PC-9 (cell line): ENCODE results near the gene TTC39C. TPM values are rescaled to one million over a fixed set of nuclear protein-coding genes. Genes with fewer than 3 reads are reported as not detected.

Experiments
- BruUV-seq: library from RNA; stranded (reverse); fragments of 400-500 nt; replicated peaks from 2 replicates; lab custom pipeline; 2021; lab: Mats Ljungman, UMichigan
- CTCF ChIA-PET: fragments of 300-600 bp; sonication (Branson Sonifier 250); formaldehyde crosslinking; loops from one replicate; lab custom pipeline; 2022; ENCODE audit warnings: antibody characterized with exemption; lab: Charles Lee
- POLR2A ChIA-PET: fragments of 300-600 bp; sonication (Branson Sonifier 250); formaldehyde crosslinking; loops from one replicate; lab custom pipeline; 2022; ENCODE audit warnings: antibody characterized with exemption; ENCODE audit not compliant: unreplicated experiment; lab: Charles Lee
- DNase-seq, 2 experiments: peaks; one replicate each; pipeline versions ENCODE4 v3.0.0 to v3.0.0-alpha.2; 2015 to 2022; ENCODE audit warnings: mixed read lengths in 1 of 2
- H2AFZ ChIP-seq: fragments of 200-600 bp; sonication (generic); 2 replicates; pipeline ENCODE4 v1.8.1; 2017; ENCODE audit warnings: antibody characterized with exemption
- H3F3A ChIP-seq: fragments of 200-600 bp; sonication (generic); 2 replicates; pipeline ENCODE4 v1.8.1; 2017; ENCODE audit warnings: antibody characterized with exemption, mild to moderate bottlenecking, low read depth; ENCODE audit not compliant: insufficient read depth
- H3K27ac ChIP-seq: fragments of 200-600 bp; sonication (generic); 2 replicates; pipeline ENCODE4 v1.6.1; 2016; ENCODE audit warnings: mixed run types
- H3K27me3 ChIP-seq: fragments of 200-600 bp; sonication (generic); 2 replicates; pipeline ENCODE4 v1.6.1; 2016; ENCODE audit warnings: low read depth, mixed run types; ENCODE audit not compliant: insufficient read depth
- H3K36me3 ChIP-seq: fragments of 200-600 bp; sonication (generic); 2 replicates; pipeline ENCODE4 v1.6.1; 2016; ENCODE audit warnings: low read depth, mixed run types
- H3K4me1 ChIP-seq: fragments of 200-600 bp; sonication (generic); replicated peaks from 2 replicates; pipeline ENCODE4 v1.6.1; 2016; ENCODE audit warnings: mixed run types; ENCODE audit not compliant: insufficient read depth
- H3K4me2 ChIP-seq: fragments of 200-600 bp; sonication (generic); 2 replicates; pipeline ENCODE4 v1.6.1; 2017; ENCODE audit warnings: mixed run types
- H3K4me3 ChIP-seq: fragments of 200-600 bp; sonication (generic); 2 replicates; pipeline ENCODE4 v1.6.1; 2016; ENCODE audit warnings: mixed run types
- H3K79me2 ChIP-seq: fragments of 200-600 bp; sonication (generic); 2 replicates; pipeline ENCODE4 v1.6.1; 2017; ENCODE audit warnings: low read depth, mixed run types
- H3K9me2 ChIP-seq: fragments of 200-600 bp; sonication (generic); 2 replicates; pipeline ENCODE4 v1.8.1; 2017; ENCODE audit warnings: mild to moderate bottlenecking; ENCODE audit not compliant: insufficient read depth
- H3K9me3 ChIP-seq: fragments of 200-600 bp; sonication (generic); 2 replicates; pipeline ENCODE4 v1.8.1; 2016; ENCODE audit warnings: low read depth; ENCODE audit not compliant: insufficient read depth
- H4K20me1 ChIP-seq: fragments of 200-600 bp; sonication (generic); 2 replicates; pipeline ENCODE4 v1.8.1; 2017; ENCODE audit not compliant: insufficient read depth
- CTCF ChIP-seq: fragments of 200-600 bp; sonication (generic); conservative IDR thresholded peaks from 2 replicates; pipeline ENCODE4 v1.6.1; 2017; ENCODE audit warnings: mixed run types, antibody characterized with exemption, mild to moderate bottlenecking, moderate library complexity
- EZH2 ChIP-seq: fragments of 200-600 bp; sonication (generic); IDR thresholded peaks from 2 replicates; pipeline ENCODE4 v1.8.0; 2017; ENCODE audit warnings: antibody characterized with exemption, low read depth
- intact Hi-C: fragments of 100-400 bp; cut with micrococcal nuclease; formaldehyde crosslinking; loops from one replicate; pipeline ENCODE4 v1.10.0; 2022; ENCODE audit not compliant: unreplicated experiment
- total RNA-seq: library from RNA; stranded (reverse); gene quantifications from 2 replicates; pipeline ENCODE4 v1.2.3, GENCODE V29; 2021

TTC39C gene
- total RNA-seq, 1 experiment from 2014 or later, result 15.3 TPM

GRCh38 chr18:24111936-24112335, 97.4 kb downstream of the TTC39C start:
- Histone ChIP-seq H3K27me3 (no peaks in the 10 kb centered on the region), H3K79me2 (no peaks in the 10 kb centered on the region), H3K27ac (no peak overlapping the region), H3K36me3 (no peaks in the 10 kb centered on the region), H4K20me1 (no peaks in the 10 kb centered on the region), H2AFZ (no peak overlapping the region), H3F3A (no peaks in the 10 kb centered on the region), H3K4me3 (no peak overlapping the region), H3K9me3 (no peaks in the 10 kb centered on the region), H3K9me2 (no peaks in the 10 kb centered on the region), H3K4me1 (peaks cover 22% of the 10 kb centered on the region), H3K4me2 (no peak overlapping the region)
- intact Hi-C loops, result loop anchor here (10.0 kb wide), 1 partner anchor 87 kb away; no protein-coding TSS in a partner anchor
- DNase-seq, result no peak
- CTCF ChIA-PET, result no interaction called here
- no TSS peak for BruUV-seq
- POLR2A ChIA-PET, result no interaction called here
- TF ChIP-seq CTCF, result no peak
- no peak for TF ChIP-seq EZH2

DNA sequence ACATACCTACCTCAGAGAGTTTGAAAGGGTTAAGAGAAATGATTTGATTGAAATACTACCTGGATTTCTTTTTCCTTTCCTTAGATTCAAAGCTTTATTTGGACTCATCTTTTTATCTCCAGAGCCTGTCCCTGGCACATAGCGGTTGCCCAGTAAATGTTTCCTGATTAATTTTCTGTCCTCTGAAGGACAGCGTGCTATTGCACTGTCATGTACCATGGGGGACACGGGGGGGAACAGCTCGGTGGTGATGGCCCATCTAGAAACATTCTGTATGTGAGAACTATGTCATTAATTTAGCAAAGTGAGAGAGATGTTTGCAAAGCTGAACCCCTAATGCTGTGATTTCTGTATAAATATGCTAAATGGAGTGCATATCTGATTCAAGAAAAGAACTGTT, 97.9 kb downstream of the TTC39C start:
- H3K4me2 ChIP-seq, result peak overlapping the region; percentile 76

GRCh38 chr18:24112874-24113615, 98.5 kb downstream of the TTC39C start:
- POLR2A ChIA-PET, result interaction anchor here (0.6 kb wide), 1 partner anchor 37 kb away, joined by 3 read pairs; no protein-coding TSS in a partner anchor
- no TSS peak for BruUV-seq

More for the DNA sequence above, 97.9 kb downstream of the TTC39C start:
- ChIA-PET CTCF (no interaction called here), POLR2A (no interaction called here)
- Histone ChIP-seq H3K9me3 (no peaks in the 10 kb centered on the region), H2AFZ (no peak overlapping the region), H3K79me2 (no peaks in the 10 kb centered on the region), H3F3A (no peaks in the 10 kb centered on the region), H3K9me2 (no peaks in the 10 kb centered on the region), H3K36me3 (no peaks in the 10 kb centered on the region), H3K4me3 (no peak overlapping the region), H3K27me3 (no peaks in the 10 kb centered on the region), H3K27ac (peak overlapping the region; percentile 28; the same call in 1 of the 2 replicates), H3K4me1 (peaks cover 22% of the 10 kb centered on the region), H4K20me1 (no peaks in the 10 kb centered on the region)
- BruUV-seq, result no TSS peak
- no peak for DNase-seq
- TF ChIP-seq EZH2 (no peak), CTCF (no peak)
- intact Hi-C loops, result loop anchor here (10.0 kb wide), 1 partner anchor 88 kb away; no protein-coding TSS in a partner anchor

More at GRCh38 chr18:24112874-24113615, 98.5 kb downstream of the TTC39C start:
- Histone ChIP-seq H3K27ac (peak overlapping the region; percentile 28; the same call in 1 of the 2 replicates), H4K20me1 (no peaks in the 10 kb centered on the region), H3K9me2 (no peaks in the 10 kb centered on the region), H2AFZ (no peak overlapping the region), H3K4me3 (no peak overlapping the region), H3F3A (no peaks in the 10 kb centered on the region), H3K79me2 (no peaks in the 10 kb centered on the region), H3K4me2 (peak overlapping the region; percentile 76), H3K9me3 (no peaks in the 10 kb centered on the region), H3K27me3 (no peaks in the 10 kb centered on the region), H3K4me1 (peaks cover 22% of the 10 kb centered on the region), H3K36me3 (no peaks in the 10 kb centered on the region)
- CTCF ChIA-PET, result no interaction called here
- peak; percentile 31 to 88 for DNase-seq
- intact Hi-C loops, result loop anchor here (10.0 kb wide), 1 partner anchor 88 kb away; no protein-coding TSS in a partner anchor
- TF ChIP-seq EZH2 (no peak), CTCF (no peak)
